SK-N-SH (cell line): ENCODE measurements around the gene ZNF845. TPM values are rescaled to one million over a fixed set of nuclear protein-coding genes. Genes with fewer than 3 reads are reported as not detected.
A peak's percentile ranks its signal among the peaks of the same experiment; 100 is the strongest.
"Not testable (repeated sequence)": the region's sequence is repeated elsewhere in the genome, so short reads cannot be mapped to it uniquely, and the experiment has no call there.

ENCODE experiments used
- CTCF ChIA-PET: fragments of 300-600, 350-600 bp; formaldehyde crosslinking; extraction: SDS; loops from one replicate; lab custom pipeline; 2021; lab: Yijun Ruan, JAX
- POLR2A ChIA-PET: fragments of 350-600 bp; sonication (Branson Sonifier 250); formaldehyde crosslinking; extraction: SDS; loops from one replicate; lab custom pipeline; 2020; ENCODE audit warnings: antibody characterized with exemption, inconsistent platforms; lab: Yijun Ruan, JAX
- DNase-seq: peaks from one replicate; pipeline ENCODE4 v3.0.0; 2012
- H2AFZ ChIP-seq: fragments of 200-600 bp; sonication (generic); 2 replicates; pipeline ENCODE4 v1.8.1; 2016; ENCODE audit warnings: antibody characterized with exemption, mild to moderate bottlenecking, low read depth
- H3F3A ChIP-seq: fragments of 200-600 bp; sonication (generic); replicated peaks from 2 replicates; pipeline ENCODE3; 2016; ENCODE audit warnings: antibody characterized with exemption, mild to moderate bottlenecking; ENCODE audit not compliant: insufficient read depth
- H3K27ac ChIP-seq, 2 experiments: fragments of 200-500 bp in 1 of 2; fragments of 200-600 bp in 1 of 2; sonication (Bioruptor generic) in 1 of 2; sonication (generic), shearing (Covaris generic) in 1 of 2; 2 replicates each; pipeline versions ENCODE4 v1.5.1 to v1.6.1; 2014 to 2016; ENCODE audit warnings: low read depth in 2 of 2, inconsistent platforms in 1 of 2, low read length in 1 of 2, mild to moderate bottlenecking in 1 of 2, mixed read lengths in 1 of 2
- H3K27me3 ChIP-seq: fragments of 200-600 bp; sonication (generic), shearing (Covaris generic); 2 replicates; pipeline ENCODE4 v1.6.1; 2016; ENCODE audit warnings: mixed run types; ENCODE audit not compliant: insufficient read depth
- H3K36me3 ChIP-seq, 2 experiments: fragments of 200-500 bp in 1 of 2; fragments of 200-600 bp in 1 of 2; sonication (Bioruptor generic) in 1 of 2; sonication (generic) in 1 of 2; replicated peaks in 1 of 2; 2 replicates each; pipeline versions ENCODE3 to v1.5.1; 2014 to 2016; ENCODE audit warnings: low read length in 1 of 2, mild to moderate bottlenecking in 1 of 2; ENCODE audit not compliant: insufficient read depth in 2 of 2, control insufficient read depth in 1 of 2
- H3K4me1 ChIP-seq, 2 experiments: fragments of 200-500 bp in 1 of 2; fragments of 200-600 bp in 1 of 2; sonication (Bioruptor generic) in 1 of 2; sonication (generic), shearing (Covaris generic) in 1 of 2; 2 replicates each; pipeline versions ENCODE4 v1.5.1 to v1.6.1; 2014 to 2016; ENCODE audit warnings: low read depth in 1 of 2, low read length in 1 of 2, mixed run types in 1 of 2; ENCODE audit not compliant: insufficient read depth in 2 of 2, control insufficient read depth in 1 of 2
- H3K4me2 ChIP-seq: fragments of 200-600 bp; sonication (generic), shearing (Covaris generic); 2 replicates; pipeline ENCODE4 v1.6.1; 2017; ENCODE audit warnings: mixed run types
- H3K4me3 ChIP-seq, 2 experiments: fragments of 200-500 bp in 1 of 2; fragments of 200-600 bp in 1 of 2; sonication (Bioruptor generic) in 1 of 2; sonication (generic), shearing (Covaris generic) in 1 of 2; 2 replicates each; pipeline versions ENCODE4 v1.5.1 to v1.8.1; 2014 to 2016; ENCODE audit warnings: low read depth in 2 of 2, inconsistent platforms in 1 of 2, low read length in 1 of 2, mild to moderate bottlenecking in 1 of 2, mixed read lengths in 1 of 2, moderate library complexity in 1 of 2
- H3K79me2 ChIP-seq: fragments of 200-600 bp; sonication (generic); 2 replicates; pipeline ENCODE4 v1.8.1; 2017; ENCODE audit warnings: mild to moderate bottlenecking; ENCODE audit not compliant: insufficient read depth
- H3K9ac ChIP-seq: fragments of 200-600 bp; sonication (generic); 2 replicates; pipeline ENCODE4 v1.6.1; 2017; ENCODE audit warnings: mixed run types
- H3K9me2 ChIP-seq: fragments of 200-600 bp; sonication (generic); 2 replicates; pipeline ENCODE4 v1.6.1; 2017; ENCODE audit warnings: mixed run types
- H3K9me3 ChIP-seq: fragments of 200-600 bp; sonication (generic); 2 replicates; pipeline ENCODE4 v1.6.1; 2017; ENCODE audit warnings: mixed run types, mild to moderate bottlenecking, moderate library complexity
- H4K20me1 ChIP-seq: fragments of 200-600 bp; sonication (generic); 2 replicates; pipeline ENCODE4 v1.6.1; 2017; ENCODE audit warnings: mild to moderate bottlenecking, mixed run types; ENCODE audit not compliant: insufficient read depth
- CHD2 ChIP-seq: fragments of 150-350 bp; IDR thresholded peaks from 2 replicates; pipeline ENCODE4 v1.6.1; 2018; ENCODE audit warnings: low read length; ENCODE audit not compliant: partially characterized antibody
- WGBS: methylation state at CpG from one replicate; pipeline ENCODE4 v1.1.6; 2017; ENCODE audit warnings: low lambda C conversion rate; 5-methylcytosine and 5-hydroxymethylcytosine counted together
- polyA plus RNA-seq, 3 experiments: library from polyadenylated mRNA; depleted of rRNA; stranded (reverse); fragments of >200 nt; gene quantifications; 2 replicates each; pipeline ENCODE4 v1.2.3, GENCODE V29; 2012

ZNF845 gene
- polyA plus RNA-seq, 1 of the 3 experiments (the other 2 are of a cell fraction) = 0.77 TPM

DNA sequence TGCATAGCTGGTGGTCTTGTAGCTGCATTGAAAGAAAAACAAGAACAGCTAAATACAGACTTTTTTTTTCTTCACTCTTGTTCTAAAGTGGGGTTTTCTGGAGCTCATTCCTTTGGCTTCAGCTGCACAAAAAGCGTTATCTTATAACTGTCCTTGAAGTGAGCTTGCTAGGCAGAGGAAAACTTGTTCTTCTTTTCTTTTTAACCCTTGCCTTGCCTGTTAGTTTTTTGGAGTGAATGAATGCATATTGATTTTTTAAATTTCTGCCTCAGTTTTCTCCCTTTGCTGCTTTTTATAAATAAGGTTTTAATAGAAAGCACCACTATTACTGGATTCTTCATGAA, 62.9 kb downstream of the ZNF845 start:
- Histone ChIP-seq H2AFZ (no peak overlapping the region), H3K4me3 (peak overlapping the region in 1 of 2 experiments; percentile 80; a peak in 3 of 4 replicates), H3K27ac (no peak overlapping the region), H3K79me2 (peaks cover 20% of the 10 kb centered on the region), H3K9me2 (no peaks in the 10 kb centered on the region), H3K36me3 (peaks cover 2 to 27% of the 10 kb centered on the region in 2 experiments), H4K20me1 (no peaks in the 10 kb centered on the region), H3K4me2 (peak overlapping the region; percentile 95), H3K4me1 (peaks cover 0 to 11% of the 10 kb centered on the region in 2 experiments; a peak in 1 of 4 replicates), H3K9ac (no peak overlapping the region), H3F3A (peaks cover 10% of the 10 kb centered on the region), H3K9me3 (no peaks in the 10 kb centered on the region; the same call in 1 of the 2 replicates), H3K27me3 (no peaks in the 10 kb centered on the region)
- ChIA-PET CTCF (interaction anchor here (1.6 to 1.8 kb wide), 2 partner anchors 28 to 202 kb away, joined by 3 to 4 read pairs; no protein-coding TSS in a partner anchor), POLR2A (no interaction called here)
- no peak for DNase-seq
- WGBS = 66% methylated on average over 1 of the region's 1 CpG
- TF ChIP-seq CHD2 = no peak

DNA sequence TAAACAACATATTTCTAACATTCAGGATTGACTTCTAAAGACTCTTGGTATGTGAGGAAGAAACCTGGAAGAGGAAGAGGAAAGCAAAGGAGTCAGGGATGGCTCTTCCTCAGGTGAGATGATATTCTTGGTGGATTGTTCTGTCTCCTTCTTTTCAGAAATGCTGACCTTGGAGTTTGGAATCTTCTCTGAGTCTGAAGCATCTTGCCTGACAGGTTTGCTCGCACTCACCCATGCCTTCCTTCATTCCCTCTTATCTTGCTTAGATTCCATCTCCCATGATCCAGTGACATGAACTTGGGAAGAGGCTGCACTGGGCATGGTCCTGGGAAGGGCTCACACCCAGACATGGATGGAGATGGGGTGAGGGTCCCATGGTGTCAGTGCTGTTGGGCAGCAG, 64.4 kb downstream of the ZNF845 start:
- Histone ChIP-seq H3F3A (peaks cover 10% of the 10 kb centered on the region), H3K4me1 (peaks cover 0 to 11% of the 10 kb centered on the region in 2 experiments; a peak in 1 of 4 replicates), H3K79me2 (peaks cover 20% of the 10 kb centered on the region), H3K36me3 (peaks cover 4 to 36% of the 10 kb centered on the region in 2 experiments)
- CTCF ChIA-PET, H3K4me3 ChIP-seq, H3K27me3 ChIP-seq, POLR2A ChIA-PET, DNase-seq, H2AFZ ChIP-seq, H3K4me2 ChIP-seq, H3K9me3 ChIP-seq, H4K20me1 ChIP-seq, H3K9ac ChIP-seq, H3K27ac ChIP-seq, H3K9me2 ChIP-seq: not testable (repeated sequence)
- WGBS = 100% methylated on average over 1 of the region's 1 CpG

Other genes with a start within 250 kb of the ZNF845 start
- gene ZNF160, start 230.3 kb upstream of the ZNF845 start, polyA plus RNA-seq (2012; rRNA removed) = 10.1 and 12.3 TPM in 2 replicates
- 1.6 and 1.9 TPM in 2 replicates for gene ZNF415, start 200.8 kb upstream of the ZNF845 start, polyA plus RNA-seq (2012; rRNA removed)
- 2.2 and 2.6 TPM in 2 replicates for gene ZNF347, start 174.7 kb upstream of the ZNF845 start, polyA plus RNA-seq (2012; rRNA removed)
- gene ZNF665, start 140.4 kb upstream of the ZNF845 start, polyA plus RNA-seq (2012; rRNA removed) = 3.2 and 6.0 TPM in 2 replicates
- gene ZNF677, start 78.9 kb upstream of the ZNF845 start, polyA plus RNA-seq (2012; rRNA removed) = 6.8 and 10.7 TPM in 2 replicates
- gene VN1R2, start 75.5 kb upstream of the ZNF845 start, polyA plus RNA-seq (2012; rRNA removed) = not detected in 2 replicates
- not detected in 2 replicates for gene VN1R4, start 66.0 kb upstream of the ZNF845 start, polyA plus RNA-seq (2012; rRNA removed)
- gene ZNF525, start 32.0 kb downstream of the ZNF845 start, polyA plus RNA-seq (2012; rRNA removed) = 2.5 and 3.9 TPM in 2 replicates
- gene ZNF765, start 61.4 kb downstream of the ZNF845 start, polyA plus RNA-seq (2012; rRNA removed) = 2.3 and 3.5 TPM in 2 replicates
- gene ZNF761, start 98.2 kb downstream of the ZNF845 start, polyA plus RNA-seq (2012; rRNA removed) = 5.9 and 8.5 TPM in 2 replicates
- gene ZNF813, start 134.0 kb downstream of the ZNF845 start, polyA plus RNA-seq (2012; rRNA removed) = 0.44 and 0.78 TPM in 2 replicates
- 7.2 and 8.9 TPM in 2 replicates for gene ZNF331, start 204.4 kb downstream of the ZNF845 start, polyA plus RNA-seq (2012; rRNA removed)